GM21390 (cell line): ENCODE results near the gene SMIM24.

Experiments
- ATAC-seq: cut with Tn5 transposase; IDR thresholded peaks from one replicate; pipeline ENCODE4 v1.9.1; 2021; ENCODE audit not compliant: unreplicated experiment

The SMIM24 gene

GRCh38 chr19:3476830-3477229, 3.5 kb downstream of the SMIM24 start:
- no peak for ATAC-seq

- no peak for ATAC-seq
Observed at GRCh38 chr19:3475449-3475848, 4.9 kb downstream of the SMIM24 start.

- ATAC-seq: no peak
Observed at GRCh38 chr19:3474614-3475013, 5.7 kb downstream of the SMIM24 start.

GRCh38 chr19:3474010-3474409, 6.3 kb downstream of the SMIM24 start:
- no peak for ATAC-seq

- ATAC-seq: no peak
Observed at GRCh38 chr19:3471954-3472655, 8.2 kb downstream of the SMIM24 start.

- no peak for ATAC-seq
Observed at GRCh38 chr19:3470500-3471128, 9.7 kb downstream of the SMIM24 start.

GRCh38 chr19:3469638-3470499, 10.5 kb downstream of the SMIM24 start:
- ATAC-seq: no peak

- no peak for ATAC-seq
Observed at GRCh38 chr19:3468211-3468610, 12.1 kb downstream of the SMIM24 start.

GRCh38 chr19:3467437-3468198, 12.7 kb downstream of the SMIM24 start:
- ATAC-seq: no peak

- no peak for ATAC-seq
Observed at GRCh38 chr19:3466635-3467034, 13.7 kb downstream of the SMIM24 start.

GRCh38 chr19:3465552-3465951, 14.8 kb downstream of the SMIM24 start:
- ATAC-seq: no peak

- no peak for ATAC-seq
Observed at GRCh38 chr19:3464587-3465235, 15.6 kb downstream of the SMIM24 start.

GRCh38 chr19:3463714-3464586, 16.4 kb downstream of the SMIM24 start:
- ATAC-seq: no peak

- ATAC-seq: no peak
Observed at GRCh38 chr19:3462991-3463713, 17.2 kb downstream of the SMIM24 start.

GRCh38 chr19:3459965-3460582, 20.3 kb downstream of the SMIM24 start:
- ATAC-seq: no peak

- ATAC-seq: no peak
Observed at GRCh38 chr19:3459089-3459881, 21.0 kb downstream of the SMIM24 start.

GRCh38 chr19:3458229-3459088, 21.9 kb downstream of the SMIM24 start:
- ATAC-seq: no peak
